PC-3 (cell line): ENCODE results near the gene LEUTX. TPM values are rescaled to one million over a fixed set of nuclear protein-coding genes. Genes with fewer than 3 reads are reported as not detected.

Experiments
- ATAC-seq: fragments of 200-7000 bp; cut with Tn5 transposase; 2 replicates; pipeline ENCODE4 v1.9.1; 2020; ENCODE audit warnings: mild to moderate bottlenecking, moderate library complexity
- Bru-seq: library from RNA; stranded (reverse); fragments of 400-500 nt; gene quantifications from one replicate; lab custom pipeline; 2021; lab: Mats Ljungman, UMichigan
- BruChase-seq, 2 experiments: library from RNA; stranded (reverse); fragments of 400-500 nt; gene quantifications; one replicate each; lab custom pipeline; 2021; lab: Mats Ljungman, UMichigan
- BruUV-seq: library from RNA; stranded (reverse); fragments of 400-500 nt; replicated peaks from 2 replicates; lab custom pipeline; 2021; lab: Mats Ljungman, UMichigan
- CTCF ChIA-PET: fragments of 300-600 bp; sonication (Branson Sonifier 250); formaldehyde crosslinking; loops from one replicate; lab custom pipeline; 2022; ENCODE audit warnings: antibody characterized with exemption; lab: Charles Lee
- POLR2A ChIA-PET: fragments of 300-600 bp; sonication (Branson Sonifier 250); formaldehyde crosslinking; loops from one replicate; lab custom pipeline; 2022; ENCODE audit warnings: antibody characterized with exemption; ENCODE audit not compliant: unreplicated experiment; lab: Charles Lee
- DNase-seq: peaks from one replicate; pipeline ENCODE4 v3.0.0-alpha.2; 2015
- H2AFZ ChIP-seq: fragments of 300-600 bp; sonication (generic); 2 replicates; pipeline ENCODE4 v1.6.0; 2016; ENCODE audit warnings: antibody characterized with exemption, low read length
- H3F3A ChIP-seq: fragments of 300-600 bp; sonication (generic); one replicate; pipeline ENCODE4 v1.6.0; 2017; ENCODE audit warnings: antibody characterized with exemption, low read length, control low read depth, mild to moderate bottlenecking; ENCODE audit not compliant: unreplicated experiment
- H3K27ac ChIP-seq: fragments of 300-600 bp; sonication (generic); 2 replicates; pipeline ENCODE4 v1.5.1; 2016; ENCODE audit warnings: mild to moderate bottlenecking, low read length
- H3K27me3 ChIP-seq: fragments of 300-600 bp; sonication (generic); 2 replicates; pipeline ENCODE4 v1.6.1; 2016; ENCODE audit warnings: low read length, mixed read lengths
- H3K36me3 ChIP-seq: fragments of 300-600 bp; sonication (generic); 2 replicates; pipeline ENCODE4 v1.6.1; 2016; ENCODE audit warnings: low read depth, mixed run types, low read length, mixed read lengths
- H3K4me1 ChIP-seq: fragments of 300-600 bp; sonication (generic); 2 replicates; pipeline ENCODE4 v1.5.1; 2016; ENCODE audit warnings: low read length; ENCODE audit not compliant: insufficient read depth
- H3K4me2 ChIP-seq: fragments of 300-600 bp; sonication (generic); 2 replicates; pipeline ENCODE4 v1.6.0; 2016; ENCODE audit warnings: low read length
- H3K4me3 ChIP-seq: fragments of 300-600 bp; sonication (generic); 2 replicates; pipeline ENCODE4 v1.5.1; 2016; ENCODE audit warnings: mild to moderate bottlenecking, low read length, mixed read lengths
- H3K79me2 ChIP-seq: fragments of 300-600 bp; sonication (generic); 2 replicates; pipeline ENCODE4 v1.6.1; 2017; ENCODE audit warnings: low read length, mixed read lengths
- H3K9ac ChIP-seq: fragments of 300-600 bp; sonication (generic); 2 replicates; pipeline ENCODE4 v1.6.0; 2016; ENCODE audit warnings: mild to moderate bottlenecking, low read length
- H3K9me2 ChIP-seq: fragments of 300-600 bp; sonication (generic); replicated peaks from 2 replicates; pipeline ENCODE4 v1.6.1; 2016; ENCODE audit warnings: mixed run types, low read length, mixed read lengths
- H3K9me3 ChIP-seq: fragments of 300-600 bp; sonication (generic); 2 replicates; pipeline ENCODE4 v1.6.1; 2016; ENCODE audit warnings: low read length, mixed read lengths
- H4K20me1 ChIP-seq: fragments of 300-600 bp; sonication (generic); 2 replicates; pipeline ENCODE4 v1.6.1; 2016; ENCODE audit warnings: low read length, mixed read lengths
- EZH2 ChIP-seq: fragments of 300-600 bp; sonication (generic); IDR thresholded peaks from one replicate; pipeline ENCODE4 v1.6.1; 2017; ENCODE audit warnings: antibody characterized with exemption, mild to moderate bottlenecking, low read length; ENCODE audit not compliant: unreplicated experiment
- EZH2phosphoT487 ChIP-seq: fragments of 300-600 bp; sonication (generic); IDR thresholded peaks from 2 replicates; pipeline ENCODE4 v1.6.1; 2018; ENCODE audit warnings: mild to moderate bottlenecking, antibody characterized with exemption, low read length, borderline replicate concordance
- intact Hi-C: fragments of 100-400 bp; cut with micrococcal nuclease; formaldehyde crosslinking; loops from 2 replicates; pipeline ENCODE4 v1.9.0; 2023
- long read RNA-seq: library from polyadenylated mRNA; unstranded; transcript quantifications from one replicate; pipeline ENCODE4 v2.0.0, GENCODE V29; 2021; ENCODE audit not compliant: unreplicated experiment
- total RNA-seq: library from RNA; depleted of rRNA; stranded (reverse); fragments of >200 nt; gene quantifications from 2 replicates; pipeline ENCODE4 v1.2.3, GENCODE V29; 2014; rRNA removed
- TF ChIP-seq, protein P1 (sequence below): fragments of 300-600 bp; sonication (generic); conservative IDR thresholded peaks from 2 replicates; pipeline ENCODE4 v1.5.1; 2017; ENCODE audit warnings: antibody characterized with exemption, low read depth, mild to moderate bottlenecking, low read length

LEUTX gene, protein sequence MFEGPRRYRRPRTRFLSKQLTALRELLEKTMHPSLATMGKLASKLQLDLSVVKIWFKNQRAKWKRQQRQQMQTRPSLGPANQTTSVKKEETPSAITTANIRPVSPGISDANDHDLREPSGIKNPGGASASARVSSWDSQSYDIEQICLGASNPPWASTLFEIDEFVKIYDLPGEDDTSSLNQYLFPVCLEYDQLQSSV
- total RNA-seq = not detected in 2 replicates
- not detected for Bru-seq, nascent RNA
- not detected for BruChase-seq, experiment 1, labeled RNA remaining after a 6-hour chase
- not detected for BruChase-seq, experiment 2, labeled RNA remaining after a 2-hour chase
- long read RNA-seq = 0 reads

GRCh38 chr19:39778763-39779162 lies at the start of gene LEUTX:
Gene LEUTX, plus strand, starts transcription at chr19:39778854. Its CDS starts 67 bp downstream, at chr19:39778921.
- CTCF ChIA-PET = no interaction called here
- Histone ChIP-seq H3K4me1 (no peaks in the 10 kb centered on the region), H3K9ac (no peak within 1 kb of the TSS), H3K36me3 (no peaks in the 10 kb centered on the region), H3K9me2 (no peaks in the 10 kb centered on the region), H3K27me3 (peaks cover 45% of the 10 kb centered on the region), H3K4me3 (no peak within 1 kb of the TSS), H3K79me2 (no peaks in the 10 kb centered on the region), H3F3A (no peaks in the 10 kb centered on the region), H3K27ac (no peak within 1 kb of the TSS), H3K4me2 (no peak within 1 kb of the TSS), H2AFZ (no peak within 1 kb of the TSS), H3K9me3 (no peaks in the 10 kb centered on the region), H4K20me1 (no peaks in the 10 kb centered on the region)
- no peak for DNase-seq
- intact Hi-C loops = no loop called here
- no TSS peak for BruUV-seq
- TF ChIP-seq EZH2phosphoT487 = no peak
- TF ChIP-seq, protein P1, sequence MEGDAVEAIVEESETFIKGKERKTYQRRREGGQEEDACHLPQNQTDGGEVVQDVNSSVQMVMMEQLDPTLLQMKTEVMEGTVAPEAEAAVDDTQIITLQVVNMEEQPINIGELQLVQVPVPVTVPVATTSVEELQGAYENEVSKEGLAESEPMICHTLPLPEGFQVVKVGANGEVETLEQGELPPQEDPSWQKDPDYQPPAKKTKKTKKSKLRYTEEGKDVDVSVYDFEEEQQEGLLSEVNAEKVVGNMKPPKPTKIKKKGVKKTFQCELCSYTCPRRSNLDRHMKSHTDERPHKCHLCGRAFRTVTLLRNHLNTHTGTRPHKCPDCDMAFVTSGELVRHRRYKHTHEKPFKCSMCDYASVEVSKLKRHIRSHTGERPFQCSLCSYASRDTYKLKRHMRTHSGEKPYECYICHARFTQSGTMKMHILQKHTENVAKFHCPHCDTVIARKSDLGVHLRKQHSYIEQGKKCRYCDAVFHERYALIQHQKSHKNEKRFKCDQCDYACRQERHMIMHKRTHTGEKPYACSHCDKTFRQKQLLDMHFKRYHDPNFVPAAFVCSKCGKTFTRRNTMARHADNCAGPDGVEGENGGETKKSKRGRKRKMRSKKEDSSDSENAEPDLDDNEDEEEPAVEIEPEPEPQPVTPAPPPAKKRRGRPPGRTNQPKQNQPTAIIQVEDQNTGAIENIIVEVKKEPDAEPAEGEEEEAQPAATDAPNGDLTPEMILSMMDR = no peak
- no peak for TF ChIP-seq EZH2
- POLR2A ChIA-PET = no interaction called here
- no peak for ATAC-seq

DNA sequence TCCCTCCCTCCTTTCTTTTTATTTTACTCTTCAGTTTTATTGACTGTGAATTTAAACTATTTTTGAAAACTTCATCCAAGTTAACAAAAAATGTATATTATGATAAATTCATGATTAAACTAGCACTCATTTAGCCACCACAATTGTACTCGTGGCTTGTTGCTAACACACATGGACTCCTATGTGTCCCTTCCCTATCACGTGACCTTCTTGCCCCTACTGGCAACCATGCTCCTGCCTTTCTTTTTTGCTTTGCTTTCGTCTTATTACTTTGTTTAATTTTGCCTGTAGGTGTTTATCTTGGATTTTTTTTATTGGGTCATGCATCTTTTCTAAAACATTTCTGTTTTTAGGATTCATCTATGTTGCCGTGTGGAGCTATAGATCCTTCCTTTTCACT lies 49.1 kb upstream of the LEUTX start:
- no peak for ATAC-seq
- H3K4me2 ChIP-seq = no peak overlapping the region
- no TSS peak for BruUV-seq
- H3K4me3 ChIP-seq = no peak overlapping the region
- H3K27ac ChIP-seq = no peak overlapping the region
- no peaks in the 10 kb centered on the region for H3F3A ChIP-seq
- intact Hi-C loops = no loop called here
- H3K36me3 ChIP-seq = no peaks in the 10 kb centered on the region
- no peaks in the 10 kb centered on the region for H3K9me2 ChIP-seq
- TF ChIP-seq EZH2 = no peak
- TF ChIP-seq EZH2phosphoT487 = no peak
- TF ChIP-seq, protein P1 = no peak
- POLR2A ChIA-PET = no interaction called here
- H3K9me3 ChIP-seq = no peaks in the 10 kb centered on the region
- CTCF ChIA-PET = no interaction called here
- no peaks in the 10 kb centered on the region for H3K4me1 ChIP-seq
- no peak overlapping the region for H3K9ac ChIP-seq
- peaks cover 27% of the 10 kb centered on the region for H3K27me3 ChIP-seq
- no peaks in the 10 kb centered on the region for H4K20me1 ChIP-seq
- no peak overlapping the region for H2AFZ ChIP-seq
- no peak for DNase-seq
- H3K79me2 ChIP-seq = no peaks in the 10 kb centered on the region

GRCh38 chr19:39731685-39732084 lies 47.0 kb upstream of the LEUTX start:
- TF ChIP-seq EZH2phosphoT487 = no peak
- TF ChIP-seq, protein P1 = no peak
- no peak for TF ChIP-seq EZH2

More at GRCh38 chr19:39731685-39732084, 47.0 kb upstream of the LEUTX start:
- DNase-seq (no peak), ATAC-seq (no peak)
- ChIA-PET POLR2A (no interaction called here), CTCF (no interaction called here)
- no peak overlapping the region for H3K4me3 ChIP-seq
- H3K4me2 ChIP-seq = no peak overlapping the region
- BruUV-seq = no TSS peak
- H3K27me3 ChIP-seq = peaks cover 27% of the 10 kb centered on the region
- H3K36me3 ChIP-seq = no peaks in the 10 kb centered on the region
- intact Hi-C loops = no loop called here
- H3K9me3 ChIP-seq = no peaks in the 10 kb centered on the region
- H3K9ac ChIP-seq = no peak overlapping the region
- H3F3A ChIP-seq = no peaks in the 10 kb centered on the region
- no peaks in the 10 kb centered on the region for H4K20me1 ChIP-seq
- no peak overlapping the region for H2AFZ ChIP-seq
- no peaks in the 10 kb centered on the region for H3K9me2 ChIP-seq
- no peak overlapping the region for H3K27ac ChIP-seq
- H3K79me2 ChIP-seq = no peaks in the 10 kb centered on the region
- H3K4me1 ChIP-seq = no peaks in the 10 kb centered on the region
